Gastrocnemius medialis (tissue), 4 donors: ENCODE measurements around the gene TMEM87A.

Experiments
- POLR2A ChIP-seq, 2 donors: fragments of 450-650 bp; IDR thresholded peaks; one replicate each; pipeline ENCODE4 v1.6.1; 2017; ENCODE audit warnings: antibody characterized with exemption in 2 of 2, mild to moderate bottlenecking in 2 of 2, moderate library complexity in 2 of 2
- TF ChIP-seq, protein P1 (sequence below), 5 experiments: fragments of 450-650 bp in 3 of 5; fragments of 200-600 bp in 2 of 5; sonication (generic) in 2 of 5; IDR thresholded peaks in 4 of 5; conservative IDR thresholded peaks in 1 of 5; 1 replicate in 4 of 5; 2 replicates in 1 of 5; pipeline ENCODE4 v1.5.1; 2016 to 2019; ENCODE audit warnings: antibody characterized with exemption in 5 of 5, mild to moderate bottlenecking in 3 of 5, moderate library complexity in 3 of 5

DNA sequence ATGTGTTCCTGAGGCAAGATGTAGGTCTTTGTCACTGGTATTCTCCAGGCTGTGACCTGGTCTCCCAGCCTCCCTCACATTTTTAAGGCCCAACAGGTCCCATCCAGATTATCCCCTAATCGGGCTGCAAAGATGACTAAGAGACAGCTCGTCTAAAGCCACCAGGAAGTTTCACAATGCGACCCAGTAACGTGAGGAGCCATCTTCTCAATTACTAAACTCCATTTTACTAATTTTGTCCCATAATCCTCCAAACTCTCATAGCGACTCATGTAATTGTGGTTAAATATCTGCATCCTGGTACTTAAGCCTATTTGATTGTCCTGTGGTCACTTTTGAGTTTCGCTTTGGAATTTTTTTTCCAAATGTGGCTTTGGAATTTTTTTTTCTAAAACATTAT lies 108.1 kb downstream of the TMEM87A start:
- TF ChIP-seq, protein P1, sequence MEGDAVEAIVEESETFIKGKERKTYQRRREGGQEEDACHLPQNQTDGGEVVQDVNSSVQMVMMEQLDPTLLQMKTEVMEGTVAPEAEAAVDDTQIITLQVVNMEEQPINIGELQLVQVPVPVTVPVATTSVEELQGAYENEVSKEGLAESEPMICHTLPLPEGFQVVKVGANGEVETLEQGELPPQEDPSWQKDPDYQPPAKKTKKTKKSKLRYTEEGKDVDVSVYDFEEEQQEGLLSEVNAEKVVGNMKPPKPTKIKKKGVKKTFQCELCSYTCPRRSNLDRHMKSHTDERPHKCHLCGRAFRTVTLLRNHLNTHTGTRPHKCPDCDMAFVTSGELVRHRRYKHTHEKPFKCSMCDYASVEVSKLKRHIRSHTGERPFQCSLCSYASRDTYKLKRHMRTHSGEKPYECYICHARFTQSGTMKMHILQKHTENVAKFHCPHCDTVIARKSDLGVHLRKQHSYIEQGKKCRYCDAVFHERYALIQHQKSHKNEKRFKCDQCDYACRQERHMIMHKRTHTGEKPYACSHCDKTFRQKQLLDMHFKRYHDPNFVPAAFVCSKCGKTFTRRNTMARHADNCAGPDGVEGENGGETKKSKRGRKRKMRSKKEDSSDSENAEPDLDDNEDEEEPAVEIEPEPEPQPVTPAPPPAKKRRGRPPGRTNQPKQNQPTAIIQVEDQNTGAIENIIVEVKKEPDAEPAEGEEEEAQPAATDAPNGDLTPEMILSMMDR (IDR thresholded peaks at IDR 0.05 in 4 of 5, conservative IDR thresholded peaks at IDR 0.05 in 1 of 5), result no peak
- no peak for TF ChIP-seq POLR2A (IDR thresholded peaks at IDR 0.05)
